Upper lobe of right lung (tissue), 1 donor: ENCODE measurements around the gene RPS6KA1. TPM values are rescaled to one million over a fixed set of nuclear protein-coding genes. Genes with fewer than 3 reads are reported as not detected.

Experiments used
- ATAC-seq: fragments of 200-7000 bp; cut with Tn5 transposase; one replicate; pipeline ENCODE4 v1.9.1; 2020; ENCODE audit warnings: mild to moderate bottlenecking, moderate library complexity
- DNase-seq: peaks from one replicate; pipeline ENCODE4 v3.0.0-alpha.2; 2020
- H3K27ac ChIP-seq: fragments of 200-600 bp; one replicate; pipeline ENCODE4 v1.8.0; 2022
- H3K27me3 ChIP-seq: fragments of 200-600 bp; one replicate; pipeline ENCODE4 v1.8.0; 2022; ENCODE audit warnings: mild to moderate bottlenecking
- H3K36me3 ChIP-seq: fragments of 200-600 bp; one replicate; pipeline ENCODE4 v1.8.0; 2022
- H3K4me1 ChIP-seq: fragments of 200-600 bp; one replicate; pipeline ENCODE4 v1.8.0; 2022
- H3K4me3 ChIP-seq: fragments of 200-600 bp; one replicate; pipeline ENCODE4 v1.8.0; 2022; ENCODE audit warnings: mild to moderate bottlenecking
- H3K9me3 ChIP-seq: fragments of 200-600 bp; one replicate; pipeline ENCODE4 v1.8.0; 2022
- CTCF ChIP-seq: fragments of 200-600 bp; IDR thresholded peaks from one replicate; pipeline ENCODE4 v1.8.0; 2022; ENCODE audit warnings: antibody characterized with exemption
- intact Hi-C: fragments of 100-400 bp; cut with DNase I; formaldehyde crosslinking; loops from one replicate; pipeline ENCODE4 v1.11.0; 2022
- total RNA-seq: library from RNA; stranded (reverse); fragmentation: NEBNext Ultra II Directional; extraction: Animal tissue kit (Norgen Biotek cat#: 25700); gene quantifications from one replicate; pipeline ENCODE4 v1.2.1, GENCODE V29; 2021
- donor health status: DM: no; HTN: yes; CAD: no; lungs with severe emphysema.

RPS6KA1 gene
- total RNA-seq, 1 donor from 2014 or later, result 124 TPM

GRCh38 chr1:26548841-26549240, 19.3 kb downstream of the RPS6KA1 start:
- no peak for TF ChIP-seq CTCF
- intact Hi-C loops, result no loop called here
- DNase-seq, result no peak
- Histone ChIP-seq H3K9me3 (no peaks in the 10 kb centered on the region), H3K4me3 (no peak overlapping the region), H3K36me3 (peaks cover 52% of the 10 kb centered on the region), H3K27ac (no peak overlapping the region), H3K27me3 (no peaks in the 10 kb centered on the region), H3K4me1 (no peaks in the 10 kb centered on the region)
- no peak for ATAC-seq

GRCh38 chr1:26550946-26551345, 21.4 kb downstream of the RPS6KA1 start:
- H3K27me3 ChIP-seq, result no peaks in the 10 kb centered on the region
- H3K4me3 ChIP-seq, result no peak overlapping the region
- H3K36me3 ChIP-seq, result peaks cover 72% of the 10 kb centered on the region
- ATAC-seq (no peak), DNase-seq (no peak)
- H3K9me3 ChIP-seq, result no peaks in the 10 kb centered on the region
- intact Hi-C loops, result no loop called here
- H3K4me1 ChIP-seq, result no peaks in the 10 kb centered on the region
- no peak for TF ChIP-seq CTCF
- H3K27ac ChIP-seq, result no peak overlapping the region

DNA sequence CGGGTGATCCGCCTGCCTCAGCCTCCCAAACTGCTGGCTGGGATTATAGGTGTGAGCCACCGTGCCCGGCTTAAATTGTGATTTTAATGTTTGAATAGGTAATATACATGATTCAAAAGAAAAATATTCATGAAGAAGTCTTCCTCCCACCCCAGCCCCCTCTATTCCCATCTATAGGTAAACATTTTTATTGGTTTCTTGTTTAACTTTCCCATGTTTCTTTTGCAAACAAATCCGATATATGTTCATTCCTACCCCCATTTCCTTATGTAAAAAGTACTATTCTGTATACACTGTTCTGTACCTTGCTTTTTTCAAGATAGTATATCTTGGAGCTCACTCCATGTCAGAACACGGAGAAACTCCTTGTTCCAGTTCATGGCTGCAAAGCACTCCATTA, 23.2 kb downstream of the RPS6KA1 start:
- H3K36me3 ChIP-seq, result peaks cover 75% of the 10 kb centered on the region
- TF ChIP-seq CTCF, result no peak
- intact Hi-C loops, result no loop called here

DNA sequence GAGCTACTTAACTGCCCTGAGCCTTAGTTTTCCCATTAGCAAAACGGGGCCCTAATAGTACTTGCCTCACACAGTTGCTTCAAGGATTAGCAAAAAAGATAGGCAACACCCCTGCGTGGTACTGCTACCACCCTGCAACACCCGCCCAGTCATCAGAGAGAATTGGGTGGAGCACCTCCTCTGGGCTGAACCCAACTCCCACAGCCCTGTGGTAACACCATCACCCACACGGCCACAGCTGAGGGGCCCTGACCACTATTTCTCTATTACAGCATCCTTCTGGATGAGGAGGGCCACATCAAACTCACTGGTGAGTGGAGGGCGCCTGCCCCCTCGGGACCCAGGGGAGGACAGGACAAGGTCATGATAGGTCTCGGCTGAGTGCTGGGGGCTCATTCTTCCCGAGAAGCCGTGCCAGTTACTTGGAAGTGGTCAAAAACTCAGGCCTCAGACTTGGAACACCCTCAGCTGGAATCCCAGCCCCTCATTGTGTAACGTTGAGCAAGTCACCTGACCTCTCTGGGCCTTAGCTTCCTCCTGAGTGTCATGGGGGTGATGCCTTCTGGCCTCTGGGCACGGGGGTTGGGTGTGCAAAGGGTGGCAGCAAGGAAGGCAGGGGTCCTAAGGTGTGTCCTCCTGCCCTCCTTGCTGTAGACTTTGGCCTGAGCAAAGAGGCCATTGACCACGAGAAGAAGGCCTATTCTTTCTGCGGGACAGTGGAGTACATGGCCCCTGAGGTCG, 24.6 kb downstream of the RPS6KA1 start:
- Histone ChIP-seq H3K27ac (no peak overlapping the region), H3K27me3 (no peaks in the 10 kb centered on the region), H3K9me3 (no peaks in the 10 kb centered on the region), H3K36me3 (peaks cover 74% of the 10 kb centered on the region), H3K4me3 (no peak overlapping the region), H3K4me1 (no peaks in the 10 kb centered on the region)
- intact Hi-C loops, result no loop called here
- ATAC-seq (peak; percentile 87), DNase-seq (peak; percentile 79)
- no peak for TF ChIP-seq CTCF

More for the DNA sequence above, 23.2 kb downstream of the RPS6KA1 start:
- Histone ChIP-seq H3K9me3 (no peaks in the 10 kb centered on the region), H3K27me3 (no peaks in the 10 kb centered on the region), H3K27ac (no peak overlapping the region), H3K4me3 (no peak overlapping the region), H3K4me1 (no peaks in the 10 kb centered on the region)
- no peak for ATAC-seq
- no peak for DNase-seq

DNA sequence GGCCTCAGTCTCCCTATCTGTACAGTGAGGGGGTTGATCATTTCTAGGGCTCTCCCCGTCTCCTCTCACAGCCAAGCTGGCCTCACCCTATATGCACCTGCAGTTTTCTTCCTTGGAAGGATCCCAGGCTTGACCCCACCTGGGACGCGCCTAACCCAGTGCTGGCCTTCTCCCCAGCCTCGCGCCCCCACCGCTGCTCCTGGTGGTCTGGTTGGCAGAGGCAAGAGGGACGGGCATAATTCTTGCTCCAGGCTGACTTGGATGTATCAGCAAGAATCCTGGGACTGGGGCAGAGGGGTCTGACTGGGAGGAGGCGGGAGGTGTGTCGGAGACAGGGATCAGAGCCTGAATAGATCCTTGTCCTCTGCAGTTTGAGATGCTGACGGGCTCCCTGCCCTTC, 25.2 kb downstream of the RPS6KA1 start:
- DNase-seq (no peak), ATAC-seq (no peak)
- H3K9me3 ChIP-seq, result no peaks in the 10 kb centered on the region
- no peaks in the 10 kb centered on the region for H3K4me1 ChIP-seq
- H3K27me3 ChIP-seq, result no peaks in the 10 kb centered on the region
- no peak overlapping the region for H3K4me3 ChIP-seq
- H3K27ac ChIP-seq, result no peak overlapping the region
- intact Hi-C loops, result no loop called here
- TF ChIP-seq CTCF, result no peak
- peaks cover 80% of the 10 kb centered on the region for H3K36me3 ChIP-seq

DNA sequence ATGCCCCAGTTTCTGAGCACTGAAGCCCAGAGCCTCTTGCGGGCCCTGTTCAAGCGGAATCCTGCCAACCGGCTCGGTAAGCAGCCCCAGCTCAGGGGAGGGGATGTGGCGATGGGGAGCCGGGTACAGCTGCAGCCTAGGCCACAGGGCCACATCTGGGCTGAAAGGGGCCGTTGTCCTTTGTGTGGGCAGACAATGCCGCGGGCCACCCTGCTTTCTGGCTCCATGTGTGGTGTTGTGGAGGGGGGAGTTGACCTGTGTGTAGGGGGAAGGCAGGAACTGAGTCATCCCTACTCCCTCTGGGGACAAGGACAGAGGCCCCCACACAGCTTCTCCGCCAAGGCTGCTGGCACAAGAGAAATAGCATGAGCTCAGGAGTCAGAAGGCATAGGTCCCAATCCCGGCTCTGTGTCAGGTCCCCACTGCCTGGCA, 26.0 kb downstream of the RPS6KA1 start:
- no peak for TF ChIP-seq CTCF
- Histone ChIP-seq H3K4me1 (no peaks in the 10 kb centered on the region), H3K27ac (peak overlapping the region; percentile 36), H3K27me3 (no peaks in the 10 kb centered on the region), H3K36me3 (peaks cover 88% of the 10 kb centered on the region), H3K4me3 (no peak overlapping the region), H3K9me3 (no peaks in the 10 kb centered on the region)
- ATAC-seq (peak; percentile 24), DNase-seq (no peak)
- intact Hi-C loops, result no loop called here
